HG02623 (cell line): ENCODE data around the gene RSU1.
A peak's percentile ranks its signal among the peaks of the same experiment; 100 is the strongest.

Experiments
- ATAC-seq: cut with Tn5 transposase; IDR thresholded peaks from one replicate; pipeline ENCODE4 v1.9.1; 2021; ENCODE audit warnings: moderate library complexity; ENCODE audit not compliant: unreplicated experiment

Gene RSU1

GRCh38 chr10:16611037-16611436 is 206.2 kb downstream of the RSU1 start:
- no peak for ATAC-seq

GRCh38 chr10:16609211-16609610 is 208.0 kb downstream of the RSU1 start:
- no peak for ATAC-seq

- ATAC-seq: no peak
These were observed 210.3 kb downstream of the RSU1 start for GRCh38 chr10:16606923-16607322.

GRCh38 chr10:16606421-16606820 is 210.8 kb downstream of the RSU1 start:
- ATAC-seq: no peak

- no peak for ATAC-seq
These were observed 213.9 kb downstream of the RSU1 start for GRCh38 chr10:16603308-16603707.

- ATAC-seq: no peak
These were observed 215.0 kb downstream of the RSU1 start for GRCh38 chr10:16602104-16602775.

- no peak for ATAC-seq
These were observed 217.6 kb downstream of the RSU1 start for GRCh38 chr10:16599662-16600061.

- ATAC-seq: no peak
These were observed 219.6 kb downstream of the RSU1 start for GRCh38 chr10:16597656-16598055.

GRCh38 chr10:16592378-16592777 is 224.8 kb downstream of the RSU1 start:
- ATAC-seq: no peak

- peak; percentile 89 for ATAC-seq
These were observed 230.7 kb downstream of the RSU1 start for GRCh38 chr10:16586358-16587138.

GRCh38 chr10:16585103-16585502 is 232.1 kb downstream of the RSU1 start:
- no peak for ATAC-seq

GRCh38 chr10:16583382-16583781 is 233.8 kb downstream of the RSU1 start:
- ATAC-seq: no peak

GRCh38 chr10:16581202-16581601 is 236.0 kb downstream of the RSU1 start:
- ATAC-seq: no peak

- ATAC-seq: peak; percentile 86
These were observed 246.5 kb downstream of the RSU1 start for GRCh38 chr10:16570731-16571130.

GRCh38 chr10:16566202-16566805 is 250.9 kb downstream of the RSU1 start:
- no peak for ATAC-seq

GRCh38 chr10:16565604-16566003 is 251.6 kb downstream of the RSU1 start:
- ATAC-seq: no peak

- no peak for ATAC-seq
These were observed 254.3 kb downstream of the RSU1 start for GRCh38 chr10:16562891-16563290.

- ATAC-seq: no peak
These were observed 257.9 kb downstream of the RSU1 start for GRCh38 chr10:16559236-16559773.

- ATAC-seq: no peak
These were observed 269.3 kb downstream of the RSU1 start for GRCh38 chr10:16547973-16548372.

GRCh38 chr10:16545116-16545736 is 272.0 kb downstream of the RSU1 start:
- ATAC-seq: no peak

- no peak for ATAC-seq
These were observed 272.6 kb downstream of the RSU1 start for GRCh38 chr10:16544591-16544990.
